ENCODE measurements around the gene SKAP1. TPM values are rescaled to one million over a fixed set of nuclear protein-coding genes. Genes with fewer than 3 reads are reported as not detected.

SKAP1 gene
- total and polyA plus RNA-seq, 7 donors: 0.09 to 1.0 (median 0.42) TPM; not detected in 2

DNA sequence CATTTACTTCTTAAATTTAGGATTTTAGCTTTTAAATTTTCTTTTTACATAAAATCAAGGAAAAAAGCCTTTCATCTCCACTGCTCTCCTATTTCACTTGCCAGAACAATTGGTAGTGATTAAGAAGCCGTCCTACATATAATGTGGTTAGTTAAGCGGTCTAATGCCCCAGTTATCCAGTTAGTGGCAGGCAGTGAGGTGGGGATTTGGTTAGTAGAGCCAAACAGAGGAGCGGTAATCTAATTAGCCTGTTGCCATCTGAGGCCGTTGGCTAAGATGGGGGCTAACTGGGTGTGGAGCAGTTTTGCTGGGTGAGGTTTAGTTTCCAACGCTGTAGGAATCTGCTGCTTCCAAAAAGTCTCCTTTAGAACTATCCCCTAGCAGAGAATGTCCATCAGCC lies 300.0 kb downstream of the SKAP1 start:
- DNase-seq (no peak), ATAC-seq (no peak)
- Histone ChIP-seq H3K27ac (no peak overlapping the region), H3K36me3 (ENCODE audit: insufficient read depth in 1 of 2, low read depth in 1 of 2) (peaks cover 0 to 18% of the 10 kb centered on the region in 2 donors), H3K4me1 (no peaks in the 10 kb centered on the region), H3K4me3 (no peak overlapping the region), H3K9me3 (no peaks in the 10 kb centered on the region), H3K27me3 (ENCODE audit: insufficient read depth in 3 of 3, low read length in 2 of 3) (no peaks in the 10 kb centered on the region)
- intact Hi-C loops (cut with DNase I): loop anchor here (2.0 to 10.0 kb wide), 6 partner anchors 23 to 305 kb away; partner anchors contain the start of genes OSBPL7 (in 1 of the 2), SCRN2 (in 1 of the 2) and SNX11 (in 1 of the 2)
- TF ChIP-seq, protein P1, sequence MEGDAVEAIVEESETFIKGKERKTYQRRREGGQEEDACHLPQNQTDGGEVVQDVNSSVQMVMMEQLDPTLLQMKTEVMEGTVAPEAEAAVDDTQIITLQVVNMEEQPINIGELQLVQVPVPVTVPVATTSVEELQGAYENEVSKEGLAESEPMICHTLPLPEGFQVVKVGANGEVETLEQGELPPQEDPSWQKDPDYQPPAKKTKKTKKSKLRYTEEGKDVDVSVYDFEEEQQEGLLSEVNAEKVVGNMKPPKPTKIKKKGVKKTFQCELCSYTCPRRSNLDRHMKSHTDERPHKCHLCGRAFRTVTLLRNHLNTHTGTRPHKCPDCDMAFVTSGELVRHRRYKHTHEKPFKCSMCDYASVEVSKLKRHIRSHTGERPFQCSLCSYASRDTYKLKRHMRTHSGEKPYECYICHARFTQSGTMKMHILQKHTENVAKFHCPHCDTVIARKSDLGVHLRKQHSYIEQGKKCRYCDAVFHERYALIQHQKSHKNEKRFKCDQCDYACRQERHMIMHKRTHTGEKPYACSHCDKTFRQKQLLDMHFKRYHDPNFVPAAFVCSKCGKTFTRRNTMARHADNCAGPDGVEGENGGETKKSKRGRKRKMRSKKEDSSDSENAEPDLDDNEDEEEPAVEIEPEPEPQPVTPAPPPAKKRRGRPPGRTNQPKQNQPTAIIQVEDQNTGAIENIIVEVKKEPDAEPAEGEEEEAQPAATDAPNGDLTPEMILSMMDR (IDR thresholded peaks at IDR 0.05): no peak
- 53 to 75% (median 71%) methylated on average over 5 of the region's 5 CpGs for WGBS, 3 donors

DNA sequence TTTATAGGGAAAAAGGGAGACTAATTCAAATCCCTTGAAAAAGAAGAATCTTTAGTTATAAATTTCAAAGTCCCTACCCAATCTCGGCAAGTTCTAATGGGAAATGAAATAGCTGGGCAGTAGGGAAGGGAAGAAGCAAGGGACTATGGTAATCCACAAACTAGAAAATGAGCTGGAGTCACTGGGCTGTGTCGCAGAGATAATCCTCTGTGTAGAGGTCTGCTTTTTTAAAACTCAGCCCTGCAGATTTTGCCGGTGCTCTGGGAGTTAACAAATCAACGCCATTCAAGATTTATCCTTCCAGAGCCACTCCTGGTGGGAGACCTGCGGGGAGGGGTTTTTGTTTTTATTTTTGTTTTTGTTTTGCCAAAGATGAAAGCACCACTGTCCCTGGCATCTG lies 301.6 kb downstream of the SKAP1 start:
- Histone ChIP-seq H3K9me3 (no peaks in the 10 kb centered on the region), H3K27ac (no peak overlapping the region), H3K36me3 (ENCODE audit: insufficient read depth in 1 of 2, low read depth in 1 of 2) (peaks cover 3 to 34% of the 10 kb centered on the region in 2 donors), H3K27me3 (ENCODE audit: insufficient read depth in 3 of 3, low read length in 2 of 3) (no peaks in the 10 kb centered on the region), H3K4me3 (no peak overlapping the region), H3K4me1 (no peaks in the 10 kb centered on the region)
- intact Hi-C loops (cut with DNase I): loop anchor here in 1 of 2 donors (10.0 kb wide), 1 partner anchor 304 kb away; the partner anchor contains the start of gene OSBPL7
- ATAC-seq: no peak
- no peak for DNase-seq
- WGBS, 3 donors: 44 to 45% (median 44%) methylated on average over 5 of the region's 5 CpGs
- TF ChIP-seq, protein P1 (IDR thresholded peaks at IDR 0.05): no peak

DNA sequence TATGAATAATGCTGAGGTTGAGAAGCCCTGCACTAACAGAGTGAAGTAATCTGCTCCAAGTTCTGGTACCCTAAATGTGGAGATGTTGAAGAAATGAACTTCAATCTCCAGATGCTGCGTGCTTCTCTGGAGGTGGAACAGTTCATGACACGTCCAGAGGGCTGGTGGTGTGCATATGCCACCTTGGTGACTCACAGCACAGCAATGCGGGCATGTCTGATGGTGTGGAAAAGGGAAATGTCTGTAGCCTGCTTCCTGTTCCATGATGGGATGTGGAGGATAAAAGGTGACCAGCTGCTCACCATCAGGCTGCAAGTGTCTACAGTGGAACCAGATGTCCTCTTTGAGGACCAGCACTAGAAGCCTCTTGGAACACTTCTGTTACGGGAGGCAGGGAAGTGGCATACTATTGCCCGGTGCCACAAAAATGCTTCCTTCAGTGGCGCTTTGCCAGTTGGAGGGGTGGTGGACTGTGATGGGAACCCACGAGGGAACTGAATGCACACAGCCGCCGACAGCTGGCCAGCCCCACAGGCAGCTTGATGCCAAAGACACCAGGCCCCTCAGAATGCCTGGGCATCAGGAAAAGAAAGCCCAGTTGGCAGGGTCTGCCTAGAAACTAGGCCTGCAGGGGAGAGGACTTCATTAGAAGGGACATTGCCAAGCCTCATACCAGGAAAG lies 302.5 kb downstream of the SKAP1 start:
- 39 to 43% (median 40%) methylated on average over 9 of the region's 9 CpGs for WGBS, 3 donors
- ATAC-seq: peak in 1 of 4 donors; percentile 39

DNA sequence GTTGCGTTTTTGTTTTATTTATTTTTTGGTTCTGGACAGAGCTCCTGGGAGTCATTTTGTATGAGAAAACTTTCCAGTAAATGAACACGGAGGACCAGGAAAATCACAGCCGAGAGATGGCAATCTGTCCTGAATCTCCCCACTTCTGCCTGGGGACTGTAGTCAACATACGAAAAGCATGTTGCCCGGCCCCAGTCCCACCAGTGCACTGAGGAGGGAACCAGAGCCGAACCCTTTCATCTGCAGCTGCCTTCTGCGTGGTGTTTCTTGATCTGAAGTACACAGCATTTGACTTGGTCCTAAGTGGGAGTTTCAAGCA lies 303.5 kb downstream of the SKAP1 start:
- no peak for DNase-seq
- no peak for ATAC-seq

More for the DNA sequence above, 302.5 kb downstream of the SKAP1 start:
- Histone ChIP-seq H3K36me3 (ENCODE audit: insufficient read depth in 1 of 2, low read depth in 1 of 2) (peaks cover 3 to 42% of the 10 kb centered on the region in 2 donors), H3K4me3 (no peak overlapping the region), H3K9me3 (no peaks in the 10 kb centered on the region), H3K27me3 (ENCODE audit: insufficient read depth in 3 of 3, low read length in 2 of 3) (no peaks in the 10 kb centered on the region), H3K27ac (no peak overlapping the region), H3K4me1 (no peaks in the 10 kb centered on the region)
- intact Hi-C loops (cut with DNase I): loop anchor here in 1 of 2 donors (10.0 kb wide), 1 partner anchor 303 kb away; the partner anchor contains the start of gene OSBPL7
- TF ChIP-seq, protein P1 (IDR thresholded peaks at IDR 0.05): no peak
- no peak for DNase-seq

More for the DNA sequence above, 303.5 kb downstream of the SKAP1 start:
- no peak overlapping the region for H3K27ac ChIP-seq
- no peaks in the 10 kb centered on the region for H3K4me1 ChIP-seq
- intact Hi-C loops (cut with DNase I): loop anchor here in 1 of 2 donors (10.0 kb wide), 1 partner anchor 302 kb away; the partner anchor contains the start of gene OSBPL7
- H3K9me3 ChIP-seq: no peaks in the 10 kb centered on the region
- TF ChIP-seq, protein P1 (IDR thresholded peaks at IDR 0.05): no peak
- WGBS, 3 donors: 68 to 76% (median 71%) methylated on average over 7 of the region's 7 CpGs
- no peak overlapping the region for H3K4me3 ChIP-seq
- no peaks in the 10 kb centered on the region for H3K27me3 ChIP-seq (ENCODE audit: insufficient read depth in 3 of 3, low read length in 2 of 3)
- H3K36me3 ChIP-seq (ENCODE audit: insufficient read depth in 1 of 2, low read depth in 1 of 2): peaks cover 8 to 53% of the 10 kb centered on the region in 2 donors
